IMR-90 (cell line): ENCODE results near the gene HOXC13. TPM values are rescaled to one million over a fixed set of nuclear protein-coding genes. Genes with fewer than 3 reads are reported as not detected.

Source experiments
- ATAC-seq: fragments of 200-7000 bp; cut with Tn5 transposase; 2 replicates; pipeline ENCODE4 v1.9.1; 2020; ENCODE audit warnings: low read depth, mild to moderate bottlenecking, moderate library complexity
- BruUV-seq: library from RNA; stranded (reverse); fragments of 400-500 nt; replicated peaks from 2 replicates; lab custom pipeline; 2021; lab: Mats Ljungman, UMichigan
- CTCF ChIA-PET: fragments of 300-600 bp; formaldehyde crosslinking; extraction: SDS; loops from one replicate; lab custom pipeline; 2021; ENCODE audit warnings: antibody characterized with exemption; lab: Yijun Ruan, JAX
- POLR2A ChIA-PET: fragments of 300-600 bp; sonication (Branson Sonifier 250); formaldehyde crosslinking; loops from one replicate; lab custom pipeline; 2022; ENCODE audit warnings: antibody characterized with exemption; ENCODE audit not compliant: unreplicated experiment; lab: Charles Lee
- DNase-seq: peaks from one replicate; pipeline ENCODE4 v3.0.0; 2013
- H2AFZ ChIP-seq: replicated peaks from 2 replicates; pipeline ENCODE3; 2013; ENCODE audit warnings: low read length, mild to moderate bottlenecking; ENCODE audit not compliant: poor library complexity
- H2AK5ac ChIP-seq: 2 replicates; pipeline ENCODE4 v1.6.1; 2013; ENCODE audit warnings: low read depth, low read length, inconsistent platforms
- H2AK9ac ChIP-seq: replicated peaks from 2 replicates; pipeline ENCODE3; 2013; ENCODE audit warnings: mild to moderate bottlenecking, low read depth, low read length, moderate library complexity; ENCODE audit not compliant: poor library complexity
- H2BK120ac ChIP-seq: 2 replicates; pipeline ENCODE4 v1.6.1; 2013; ENCODE audit warnings: low read depth, low read length, inconsistent platforms
- H2BK15ac ChIP-seq: 3 replicates; pipeline ENCODE4 v1.6.1; 2013; ENCODE audit warnings: low read depth, low read length, inconsistent platforms
- H2BK20ac ChIP-seq: 2 replicates; pipeline ENCODE4 v1.6.1; 2013; ENCODE audit warnings: low read depth, mild to moderate bottlenecking, inconsistent platforms, low read length, moderate library complexity
- H2BK5ac ChIP-seq: 2 replicates; pipeline ENCODE4 v1.6.1; 2013; ENCODE audit warnings: mild to moderate bottlenecking, low read depth, low read length, inconsistent platforms; ENCODE audit not compliant: poor library complexity, severe bottlenecking
- H3K14ac ChIP-seq: replicated peaks from 2 replicates; pipeline ENCODE4 v1.6.1; 2013; ENCODE audit warnings: low read depth, low read length, inconsistent platforms
- H3K18ac ChIP-seq: 2 replicates; pipeline ENCODE4 v1.6.1; 2013; ENCODE audit warnings: low read depth, low read length, control low read depth
- H3K23ac ChIP-seq: 2 replicates; pipeline ENCODE4 v1.6.1; 2013; ENCODE audit warnings: low read depth, low read length, inconsistent platforms
- H3K27ac ChIP-seq: 2 replicates; pipeline ENCODE4 v1.5.1; 2013; ENCODE audit warnings: mild to moderate bottlenecking, control low read depth, low read length; ENCODE audit not compliant: insufficient read depth
- H3K27me3 ChIP-seq: 2 replicates; pipeline ENCODE4 v1.6.1; 2013; ENCODE audit warnings: low read length; ENCODE audit not compliant: control insufficient read depth, insufficient read depth
- H3K36me3 ChIP-seq: 2 replicates; pipeline ENCODE4 v1.6.1; 2013; ENCODE audit warnings: low read length, mixed read lengths; ENCODE audit not compliant: control insufficient read depth, insufficient read depth
- H3K4ac ChIP-seq: 2 replicates; pipeline ENCODE4 v1.6.1; 2013; ENCODE audit warnings: low read depth, low read length, inconsistent platforms
- H3K4me1 ChIP-seq: 2 replicates; pipeline ENCODE4 v1.6.1; 2013; ENCODE audit warnings: low read length, mixed read lengths; ENCODE audit not compliant: control insufficient read depth, insufficient read depth
- H3K4me2 ChIP-seq: 2 replicates; pipeline ENCODE4 v1.6.1; 2013; ENCODE audit warnings: low read depth, mild to moderate bottlenecking, control low read depth, low read length, moderate library complexity
- H3K4me3 ChIP-seq: 2 replicates; pipeline ENCODE4 v1.5.1; 2013; ENCODE audit warnings: low read depth, mild to moderate bottlenecking, control low read depth, low read length, moderate library complexity; ENCODE audit not compliant: insufficient read depth
- H3K56ac ChIP-seq: 2 replicates; pipeline ENCODE4 v1.6.1; 2013; ENCODE audit warnings: low read length, inconsistent platforms; ENCODE audit not compliant: insufficient read depth; ENCODE audit errors: extremely low read depth
- H3K79me1 ChIP-seq, 2 experiments: 2 replicates each; pipeline ENCODE4 v1.6.1; 2013; ENCODE audit warnings: low read length in 2 of 2, inconsistent platforms in 1 of 2, low read depth in 1 of 2
- H3K9ac ChIP-seq: 2 replicates; pipeline ENCODE4 v1.6.1; 2013; ENCODE audit warnings: low read depth, low read length, control low read depth
- H3K9me1 ChIP-seq: 2 replicates; pipeline ENCODE4 v1.6.1; 2013; ENCODE audit warnings: low read length, inconsistent platforms; ENCODE audit not compliant: insufficient read depth
- H3K9me3 ChIP-seq: 2 replicates; pipeline ENCODE4 v1.6.1; 2013; ENCODE audit warnings: low read length; ENCODE audit not compliant: control insufficient read depth, insufficient read depth
- H4K20me1 ChIP-seq: 2 replicates; pipeline ENCODE4 v1.6.1; 2013; ENCODE audit warnings: low read length, inconsistent platforms; ENCODE audit not compliant: insufficient read depth
- H4K5ac ChIP-seq: 2 replicates; pipeline ENCODE4 v1.6.1; 2013; ENCODE audit warnings: mild to moderate bottlenecking, low read depth, low read length, control low read depth
- H4K8ac ChIP-seq, 2 experiments: 2 replicates each; pipeline ENCODE4 v1.6.1; 2013; ENCODE audit warnings: low read depth in 2 of 2, low read length in 2 of 2, control low read depth in 1 of 2, inconsistent platforms in 1 of 2
- H4K91ac ChIP-seq: 2 replicates; pipeline ENCODE4 v1.6.1; 2013; ENCODE audit warnings: low read depth, low read length, inconsistent platforms; ENCODE audit not compliant: insufficient read depth
- CEBPB ChIP-seq: IDR thresholded peaks from 2 replicates; pipeline ENCODE4 v1.6.1; 2012; ENCODE audit warnings: low read depth, low read length, improper control_type of control experiment
- CHD1 ChIP-seq: IDR thresholded peaks from 2 replicates; pipeline ENCODE4 v1.6.1; 2012; ENCODE audit warnings: low read depth, low read length, improper control_type of control experiment
- CTCF ChIP-seq: conservative IDR thresholded peaks from 2 replicates; pipeline ENCODE4 v1.5.1; 2012; ENCODE audit warnings: mild to moderate bottlenecking, low read depth, low read length, improper control_type of control experiment
- ELK1 ChIP-seq: fragments of 150-350 bp; IDR thresholded peaks from 2 replicates; pipeline ENCODE4 v1.6.1; 2016; ENCODE audit warnings: low read depth, mild to moderate bottlenecking, low read length, moderate library complexity, borderline replicate concordance
- FOS ChIP-seq: fragments of 150-350 bp; IDR thresholded peaks from 2 replicates; pipeline ENCODE4 v1.6.1; 2016; ENCODE audit warnings: low read depth, low read length
- MAFK ChIP-seq: IDR thresholded peaks from 2 replicates; pipeline ENCODE4 v1.6.1; 2012; ENCODE audit warnings: low read depth, low read length, improper control_type of control experiment
- MAZ ChIP-seq: IDR thresholded peaks from 2 replicates; pipeline ENCODE4 v1.6.1; 2012; ENCODE audit warnings: low read depth, mild to moderate bottlenecking, low read length, improper control_type of control experiment, moderate library complexity, borderline replicate concordance
- MXI1 ChIP-seq: IDR thresholded peaks from 2 replicates; pipeline ENCODE4 v1.6.1; 2012; ENCODE audit warnings: low read depth, mild to moderate bottlenecking, low read length, moderate library complexity, borderline replicate concordance
- NFE2L2 ChIP-seq: fragments of 150-350 bp; IDR thresholded peaks from 2 replicates; pipeline ENCODE4 v1.6.1; 2016; ENCODE audit warnings: low read depth, mild to moderate bottlenecking, low read length
- POLR2A ChIP-seq: IDR thresholded peaks from 2 replicates; pipeline ENCODE4 v1.6.1; 2012; ENCODE audit warnings: mild to moderate bottlenecking, low read depth, low read length
- RAD21 ChIP-seq: IDR thresholded peaks from 2 replicates; pipeline ENCODE4 v1.6.1; 2012; ENCODE audit warnings: low read length, improper control_type of control experiment
- RCOR1 ChIP-seq: IDR thresholded peaks from 2 replicates; pipeline ENCODE4 v1.6.1; 2012; ENCODE audit warnings: mild to moderate bottlenecking, low read length, improper control_type of control experiment; ENCODE audit not compliant: insufficient replicate concordance
- SMC3 ChIP-seq: fragments of 150-350 bp; IDR thresholded peaks from 2 replicates; pipeline ENCODE4 v1.6.1; 2016; ENCODE audit warnings: low read depth, mild to moderate bottlenecking, antibody characterized with exemption, low read length, moderate library complexity
- USF2 ChIP-seq: fragments of 150-350 bp; IDR thresholded peaks from 2 replicates; pipeline ENCODE4 v1.6.1; 2017; ENCODE audit warnings: mild to moderate bottlenecking, antibody characterized with exemption, low read length, low read depth
- WGBS, 2 experiments: methylation state at CpG; one replicate each; pipeline versions ENCODE4 v1.1.5 to v1.1.7; 2013; ENCODE audit warnings: missing lambda C conversion rate in 2 of 2; ENCODE audit not compliant: insufficient read length in 1 of 2; ENCODE audit errors: extremely low coverage in 2 of 2; 5-methylcytosine and 5-hydroxymethylcytosine counted together
- dilution Hi-C: fragments of 300-500 bp; cut with HindIII; formaldehyde crosslinking; loops from one replicate; pipeline ENCODE4 v1.14.3; 2018; ENCODE audit warnings: low sequenced_read_pairs; ENCODE audit not compliant: unreplicated experiment
- in situ Hi-C: fragments of 300-500 bp; cut with MboI; formaldehyde crosslinking; loops from 3 replicates; pipeline ENCODE4 v1.14.3; 2019; ENCODE audit warnings: low sequenced_read_pairs, inconsistent platforms, mixed read lengths
- intact Hi-C: fragments of 100-400 bp; cut with micrococcal nuclease; formaldehyde crosslinking; loops from 2 replicates; pipeline ENCODE4 v1.10.0; 2022
- polyA plus RNA-seq, 3 experiments: library from polyadenylated mRNA; depleted of rRNA; stranded (reverse); fragments of >200 nt; gene quantifications; 2 replicates each; pipeline ENCODE4 v1.2.3, GENCODE V29; 2012; ENCODE audit warnings: low replicate concordance in 1 of 3
- total RNA-seq: library from RNA; depleted of rRNA; stranded (reverse); fragments of >200 nt; gene quantifications from 2 replicates; pipeline ENCODE4 v1.2.3, GENCODE V29; 2012

HOXC13 gene
- total and polyA plus RNA-seq, 2 of the 4 experiments (the other 2 are of a cell fraction), result not detected

GRCh38 chr12:53966085-53966384, 27.4 kb downstream of the HOXC13 start:
- Histone ChIP-seq H3K18ac (no peak overlapping the region), H3K14ac (no peak overlapping the region), H4K20me1 (no peaks in the 10 kb centered on the region), H2BK20ac (no peak overlapping the region), H2AFZ (no peak overlapping the region), H3K27ac (no peak overlapping the region), H2AK9ac (no peak overlapping the region), H2BK5ac (no peak overlapping the region), H3K4me3 (no peak overlapping the region), H3K79me1 (no peaks in the 10 kb centered on the region), H3K4me2 (no peak overlapping the region; the same call in 1 of the 2 replicates), H2BK15ac (no peak overlapping the region), H3K9me3 (peaks cover 2% of the 10 kb centered on the region), H3K56ac (no peak overlapping the region), H2AK5ac (no peak overlapping the region), H3K27me3 (peaks cover 95% of the 10 kb centered on the region), H2BK120ac (no peak overlapping the region), H3K23ac (no peak overlapping the region), H4K8ac (no peak overlapping the region), H3K9me1 (no peaks in the 10 kb centered on the region), H3K36me3 (no peaks in the 10 kb centered on the region), H3K4ac (no peak overlapping the region), H4K91ac (no peak overlapping the region), H3K4me1 (no peaks in the 10 kb centered on the region), H4K5ac (no peak overlapping the region), H3K9ac (no peak overlapping the region)
- DNase-seq (no peak), ATAC-seq (no peak)
- ChIA-PET CTCF (no interaction called here), POLR2A (no interaction called here)
- 0% methylated on average over 6 of the region's 15 CpGs; no CpG with 5 or more reads in 1 of the 2 experiments for WGBS, 2 experiments
- TF ChIP-seq POLR2A (no peak), MAFK (no peak), RAD21 (no peak), USF2 (no peak), MAZ (no peak), RCOR1 (no peak), ELK1 (no peak), FOS (no peak), MXI1 (no peak), CEBPB (no peak), NFE2L2 (no peak), CHD1 (no peak), CTCF (no peak), SMC3 (no peak)
- dilution Hi-C loops, result no loop called here
- in situ Hi-C loops, result no loop called here
- intact Hi-C loops, result no loop called here
- BruUV-seq, result no TSS peak
